Hematopoietic multipotent progenitor cell (in vitro differentiated cells): Measurements from ENCODE around the gene JDP2. TPM values are rescaled to one million over a fixed set of nuclear protein-coding genes. Genes with fewer than 3 reads are reported as not detected.
"Not testable (repeated sequence)": the region's sequence is repeated elsewhere in the genome, so short reads cannot be mapped to it uniquely, and the experiment has no call there.

Experiments
- DNase-seq, 3 donors: peaks; one replicate each; pipeline ENCODE4 v3.0.0-alpha.2; 2011 to 2015; ENCODE audit warnings: low read depth in 2 of 3, low spot score in 2 of 3
- total RNA-seq: library from RNA; depleted of rRNA; stranded (reverse); fragments of >200 nt; gene quantifications from one replicate; pipeline ENCODE4 v1.2.3, GENCODE V29; 2012

The JDP2 gene
- total RNA-seq, 1 donor = 7.5 TPM

GRCh38 chr14:75453817-75454434 is 26.1 kb downstream of the JDP2 start:
- peak in 2 of 3 donors; percentile 62 to 81 for DNase-seq

- DNase-seq = peak in 1 of 3 donors; percentile 20
These were observed 27.2 kb downstream of the JDP2 start for GRCh38 chr14:75454963-75455546.

DNA sequence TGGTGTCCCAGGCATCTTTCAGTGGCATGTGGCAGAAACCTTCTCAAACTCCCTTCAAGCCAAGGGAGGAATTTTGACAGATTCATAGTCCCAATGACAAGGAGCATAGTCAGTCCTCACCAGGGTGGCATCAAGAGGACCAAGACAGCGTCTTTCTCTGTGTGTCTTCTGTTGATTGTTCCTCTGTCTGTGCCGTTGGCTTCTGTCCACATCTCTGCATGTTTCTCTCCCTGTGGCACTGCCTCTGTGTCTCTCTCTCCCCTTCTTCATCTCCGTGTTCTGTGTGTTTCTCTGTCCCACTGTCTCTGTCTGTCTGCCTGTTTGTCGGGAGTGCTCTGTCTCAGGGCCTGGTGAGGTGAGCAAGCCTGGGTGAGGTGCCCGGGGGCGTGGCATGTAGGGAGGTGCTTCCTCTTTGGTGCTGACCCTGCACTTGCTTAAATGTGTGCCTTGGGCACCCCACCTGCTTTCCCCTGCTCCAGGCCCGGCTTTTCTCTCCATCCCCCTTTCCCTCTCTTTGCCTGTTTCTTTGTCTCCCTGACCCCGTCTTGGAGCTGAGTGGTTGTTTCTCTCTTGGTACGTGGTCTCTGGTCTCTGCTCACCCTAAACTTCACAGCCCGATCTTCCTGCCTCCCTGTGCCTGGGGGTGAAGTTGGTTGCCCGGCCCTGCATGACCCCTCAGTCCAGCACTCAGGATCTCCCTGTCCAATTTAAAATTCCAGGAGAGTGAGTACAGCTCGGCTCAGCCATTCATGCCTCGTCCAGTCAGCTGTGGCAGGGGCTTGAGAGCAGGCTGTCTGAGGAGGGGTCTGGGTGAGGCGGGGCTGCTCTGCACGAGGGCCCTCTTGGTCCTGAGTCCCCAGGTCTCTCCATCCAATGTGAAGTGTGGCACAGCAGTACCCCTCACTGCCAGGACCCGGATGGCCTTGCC is 28.5 kb downstream of the JDP2 start:
- DNase-seq = no peak

DNA sequence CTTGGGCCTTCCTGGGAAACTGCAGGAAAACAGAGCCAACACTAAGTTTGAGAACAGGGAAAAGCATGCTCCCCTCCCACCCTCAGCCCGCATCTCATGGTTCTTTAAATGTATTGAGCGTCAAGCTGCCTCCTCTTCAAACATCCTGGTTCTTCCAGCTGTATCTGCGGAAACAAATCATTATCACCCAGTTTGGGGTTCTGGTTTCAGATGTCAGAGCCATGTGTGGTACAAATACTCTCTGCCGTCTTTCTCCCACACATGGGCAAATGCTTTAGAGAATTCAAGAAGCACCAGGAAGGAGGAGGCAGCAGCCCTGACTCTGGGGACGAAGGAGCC is 29.1 kb downstream of the JDP2 start:
- no peak for DNase-seq

DNA sequence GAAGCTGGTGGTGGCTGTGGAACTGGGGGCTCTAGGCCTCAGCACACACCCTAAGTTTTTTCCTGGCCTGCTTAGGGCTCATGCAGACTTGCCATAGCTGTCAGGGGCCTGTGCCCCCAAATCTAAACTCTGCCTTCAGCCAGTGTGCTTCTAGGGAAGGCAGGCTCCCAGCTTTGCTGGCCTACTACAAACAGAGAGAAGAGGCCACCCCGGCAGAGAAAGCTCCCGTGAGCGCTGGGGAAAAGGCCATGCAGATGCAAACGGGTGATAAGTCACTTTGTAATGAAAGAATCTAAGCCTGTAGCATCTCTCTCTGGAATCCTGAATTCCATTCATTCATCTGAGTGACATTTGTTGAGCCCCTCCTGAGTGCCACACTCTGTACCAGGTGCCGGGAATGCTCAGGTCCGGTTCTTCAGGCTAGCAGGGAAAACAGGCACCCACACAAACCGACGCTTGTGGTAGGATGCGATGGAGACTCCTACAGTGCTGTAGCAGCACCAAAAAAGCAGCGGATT is 29.9 kb downstream of the JDP2 start:
- no peak for DNase-seq

DNA sequence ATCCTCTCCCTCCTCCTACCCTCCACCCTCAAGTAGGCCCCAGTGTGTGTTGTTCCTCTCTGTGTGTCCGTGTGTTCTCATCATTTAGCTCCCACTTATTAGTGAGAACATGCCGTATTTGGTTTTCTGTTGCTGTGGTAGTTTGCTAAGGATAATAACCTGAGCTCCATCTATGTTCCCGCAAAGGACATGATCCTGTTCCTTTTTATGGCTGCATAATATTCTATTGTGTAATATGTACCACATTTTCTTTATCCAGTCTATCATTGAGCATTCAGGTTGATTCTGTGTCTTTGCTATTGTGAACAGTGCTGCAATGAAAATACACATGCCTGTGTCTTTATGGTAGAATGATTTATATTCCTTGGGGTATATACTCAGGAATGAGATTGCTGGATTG is 30.5 kb downstream of the JDP2 start:
- no peak for DNase-seq

- DNase-seq = peak in 2 of 3 donors; percentile 87 to 99
These were observed 31.4 kb downstream of the JDP2 start for GRCh38 chr14:75459099-75459741.

DNA sequence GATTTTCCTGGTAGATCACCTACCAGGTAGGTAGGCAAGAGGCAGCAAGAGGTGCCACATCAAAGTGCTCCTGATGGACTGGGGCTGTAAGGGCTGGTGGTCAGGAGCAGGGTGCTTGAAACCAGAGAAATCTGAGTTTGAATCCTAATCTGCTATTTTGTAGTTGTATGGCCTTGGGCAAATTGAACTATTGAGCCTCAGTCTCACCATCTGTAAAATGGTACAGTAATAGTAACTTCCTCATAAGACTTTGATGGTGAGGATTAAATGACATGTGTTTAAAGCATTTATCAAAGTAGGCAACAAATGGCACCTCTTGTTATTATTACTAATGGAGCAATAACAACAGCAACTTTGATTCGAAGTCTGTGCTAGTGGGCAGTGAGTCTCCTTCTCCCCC is 32.0 kb downstream of the JDP2 start:
- DNase-seq = no peak

DNA sequence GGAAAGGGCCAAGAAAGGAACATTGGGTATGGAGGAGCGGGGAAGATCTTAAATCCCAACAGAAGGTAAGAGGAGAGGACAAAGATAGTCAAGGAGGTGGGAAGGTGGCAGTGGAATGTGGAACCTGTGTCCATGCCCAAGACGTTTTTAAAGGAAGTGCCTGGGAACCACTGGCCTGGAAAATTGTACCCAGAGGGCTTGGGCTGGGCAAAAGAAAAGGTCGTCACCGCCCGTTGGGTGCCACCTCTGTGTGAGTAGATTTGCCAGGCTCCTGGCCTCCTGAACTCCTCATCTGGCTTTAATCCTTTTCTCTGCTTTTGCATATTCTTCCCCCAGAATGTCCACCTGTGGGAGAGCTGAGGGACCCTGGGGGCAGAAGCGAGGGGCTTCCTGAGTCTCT is 32.6 kb downstream of the JDP2 start:
- no peak for DNase-seq

- DNase-seq = no peak
These were observed 33.5 kb downstream of the JDP2 start for GRCh38 chr14:75461303-75461702.

GRCh38 chr14:75461755-75462349 is 34.0 kb downstream of the JDP2 start:
- DNase-seq = no peak

DNA sequence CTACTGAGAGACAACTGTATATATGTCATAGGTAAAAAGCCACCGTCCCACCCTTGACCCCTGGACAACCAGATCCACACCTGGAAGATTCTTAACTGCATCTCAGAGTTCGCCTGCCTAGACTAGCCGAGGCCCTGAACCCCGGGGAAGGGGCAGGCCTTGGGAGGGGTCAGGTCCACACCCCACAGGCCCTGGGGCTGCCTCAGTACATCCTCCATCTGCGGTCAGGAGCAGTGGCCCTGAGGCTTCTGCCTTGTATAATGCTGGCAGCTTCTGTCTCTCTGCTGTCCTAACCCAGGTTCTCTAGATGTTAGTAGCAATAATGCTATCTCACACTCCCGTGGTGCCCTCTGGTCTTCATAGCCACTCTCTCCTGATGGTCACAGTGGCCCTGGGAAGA is 36.8 kb downstream of the JDP2 start:
- no peak for DNase-seq

DNA sequence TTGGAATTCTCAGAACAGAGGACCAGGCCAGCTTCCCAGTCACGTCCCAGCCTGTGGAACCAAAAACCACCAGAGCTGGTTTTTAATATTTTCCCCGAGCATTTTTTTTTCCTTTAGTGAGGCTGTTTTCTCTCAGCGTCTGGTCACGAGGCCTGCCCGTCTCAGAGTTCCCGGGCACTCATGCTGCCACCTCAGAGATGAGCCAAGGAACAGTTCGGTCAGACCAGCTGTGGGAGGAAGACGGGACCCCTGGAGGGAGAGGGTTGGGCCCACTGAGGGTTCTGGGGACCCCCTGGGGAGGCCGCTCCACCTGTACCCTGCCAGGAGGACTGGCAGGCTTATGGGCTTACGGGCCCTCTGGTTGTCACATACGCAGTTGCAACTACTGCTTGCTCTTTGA is 39.9 kb downstream of the JDP2 start:
- no peak for DNase-seq

DNA sequence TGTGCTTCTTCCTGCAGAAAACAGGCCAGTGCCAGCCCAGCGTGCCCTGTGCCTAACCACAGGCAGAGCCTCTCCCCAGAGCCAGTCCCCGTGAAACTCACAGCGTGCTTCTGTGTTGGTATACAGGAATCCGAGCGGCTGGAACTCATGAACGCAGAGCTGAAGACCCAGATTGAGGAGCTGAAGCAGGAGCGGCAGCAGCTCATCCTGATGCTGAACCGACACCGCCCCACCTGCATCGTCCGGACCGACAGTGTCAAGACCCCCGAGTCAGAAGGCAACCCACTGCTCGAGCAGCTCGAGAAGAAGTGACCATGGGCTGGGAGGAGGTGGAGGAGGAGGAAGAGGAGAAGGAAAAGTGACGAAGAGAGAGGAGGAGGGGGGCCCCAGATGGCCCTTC is 41.3 kb downstream of the JDP2 start:
- no peak for DNase-seq

- no peak for DNase-seq
These were observed 41.9 kb downstream of the JDP2 start for GRCh38 chr14:75469606-75470237.

- no peak for DNase-seq
These were observed 42.5 kb downstream of the JDP2 start for GRCh38 chr14:75470238-75470797.

DNA sequence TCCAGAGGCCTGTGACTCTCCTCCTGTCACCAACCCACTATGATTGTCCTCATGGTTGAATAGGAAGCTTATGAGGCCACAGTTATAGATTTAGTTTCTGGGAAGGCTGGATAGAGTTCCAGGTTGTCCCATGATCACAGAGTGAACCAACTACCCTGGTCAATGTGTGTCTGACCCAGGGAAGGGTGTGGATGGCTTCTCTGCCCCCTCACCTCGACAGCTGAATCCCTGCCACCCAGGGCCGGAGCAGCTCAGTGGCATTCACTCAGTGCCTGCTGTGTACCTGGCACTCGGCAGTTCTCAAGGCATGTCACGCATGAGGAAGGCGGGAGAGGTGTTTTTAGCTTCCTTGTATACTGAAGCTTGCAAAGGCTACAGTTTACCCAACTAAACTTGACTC is 43.2 kb downstream of the JDP2 start:
- DNase-seq = no peak

GRCh38 chr14:75474127-75474526 is 46.3 kb downstream of the JDP2 start:
- not testable (repeated sequence) for DNase-seq

- DNase-seq = no peak
These were observed 48.6 kb downstream of the JDP2 start for GRCh38 chr14:75476274-75476995.
